Left lung (tissue), 10 donors: ENCODE data around the gene KIAA1217. TPM values are rescaled to one million over a fixed set of nuclear protein-coding genes. Genes with fewer than 3 reads are reported as not detected.
"Not testable (repeated sequence)": the region's sequence is repeated elsewhere in the genome, so short reads cannot be mapped to it uniquely, and the experiment has no call there.

Source experiments
- ATAC-seq: fragments of 200-7000 bp; cut with Tn5 transposase; one replicate; pipeline ENCODE4 v1.9.1; 2020; ENCODE audit warnings: moderate library complexity
- DNase-seq, 4 donors: peaks; one replicate each; pipeline ENCODE4 v3.0.0-alpha.2; 2013 to 2020
- H3K27ac ChIP-seq, 2 donors: fragments of 200-600 bp; sonication (generic) in 1 of 2; one replicate each; pipeline versions ENCODE4 v1.5.0 to v1.8.0; 2020 to 2021
- H3K27me3 ChIP-seq, 2 donors: fragments of 200-600 bp; sonication (generic) in 1 of 2; one replicate each; pipeline versions ENCODE4 v1.5.0 to v1.8.0; 2020 to 2021
- H3K36me3 ChIP-seq, 2 donors: fragments of 200-600 bp; sonication (generic) in 1 of 2; one replicate each; pipeline versions ENCODE4 v1.5.0 to v1.8.0; 2020 to 2021
- H3K4me1 ChIP-seq, 2 donors: fragments of 200-600 bp; one replicate each; pipeline ENCODE4 v1.8.0; 2021
- H3K4me3 ChIP-seq, 2 donors: fragments of 200-600 bp; sonication (generic) in 1 of 2; one replicate each; pipeline versions ENCODE4 v1.5.0 to v1.8.0; 2020 to 2021; ENCODE audit warnings: mild to moderate bottlenecking in 1 of 2
- H3K9me3 ChIP-seq, 2 donors: fragments of 200-600 bp; sonication (generic) in 1 of 2; one replicate each; pipeline versions ENCODE4 v1.5.0 to v1.8.0; 2020 to 2021
- intact Hi-C, 2 donors: fragments of 100-400 bp; cut with DNase I; formaldehyde crosslinking; loops; one replicate each; pipeline versions ENCODE4 v1.11.2 to v1.14.2; 2022
- polyA plus RNA-seq, 6 donors: library from polyadenylated mRNA; unstranded; fragments of 120-200 nt; gene quantifications; one replicate each; pipeline ENCODE4 v1.2.1, GENCODE V29; 2013; ENCODE audit not compliant: insufficient read length in 6 of 6
- total RNA-seq, 2 donors: library from RNA; stranded (reverse); fragmentation: NEBNext Ultra II Directional; extraction: Animal tissue kit (Norgen Biotek cat#: 25700); gene quantifications; one replicate each; pipeline ENCODE4 v1.2.1, GENCODE V29; 2021
- TF ChIP-seq, protein P1 (sequence below), 2 donors: fragments of 200-600 bp; sonication (generic) in 1 of 2; IDR thresholded peaks; one replicate each; pipeline versions ENCODE4 v1.5.0 to v1.8.0; 2021; ENCODE audit warnings: antibody characterized with exemption in 2 of 2
- donor health status: DM: no; HTN: yes; CAD: no.
- donor health status: DM: no; HTN: no; CAD: no.

The KIAA1217 gene
- total and polyA plus RNA-seq, 8 donors, result 28.3 to 69.1 (median 60.4) TPM

DNA sequence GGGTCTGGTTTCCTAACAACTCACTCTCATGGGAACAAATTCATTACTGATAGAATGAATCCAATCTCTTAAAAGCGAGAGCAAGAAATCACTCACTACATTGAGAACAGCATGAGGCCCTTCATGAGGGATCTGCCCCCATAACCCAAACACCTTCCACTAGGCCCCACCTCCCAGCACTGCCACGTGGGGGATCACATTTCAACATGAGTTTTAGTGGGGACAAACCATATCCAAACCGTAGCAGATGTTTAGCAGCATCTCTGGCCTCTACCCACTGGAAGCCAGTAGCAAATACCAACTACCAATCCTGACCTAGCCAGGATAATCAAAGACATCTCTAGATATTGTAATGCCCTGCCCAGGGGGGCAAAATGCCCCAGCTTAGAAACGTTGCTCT, 270.9 kb downstream of the KIAA1217 start:
- no peaks in the 10 kb centered on the region for H3K36me3 ChIP-seq

DNA sequence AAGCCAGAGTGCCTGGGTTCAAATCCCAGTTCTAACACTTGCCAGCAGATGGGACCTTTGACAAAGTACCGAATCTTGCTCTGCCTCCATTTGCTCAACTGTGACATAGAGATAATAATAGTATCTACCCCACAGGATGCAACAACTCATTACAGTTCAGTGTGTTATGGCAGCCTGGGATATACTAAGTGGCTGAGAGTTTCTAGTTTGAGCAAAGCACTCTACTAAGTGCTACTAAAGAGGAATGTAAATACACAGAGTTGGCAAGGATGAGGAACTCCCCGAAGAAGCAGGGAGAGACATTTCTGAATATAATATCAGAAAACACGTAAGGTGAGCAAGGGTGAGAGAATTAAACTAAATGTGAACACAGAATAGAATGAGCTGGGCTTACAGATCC, 271.5 kb downstream of the KIAA1217 start:
- H3K4me1 ChIP-seq, result peaks cover 0 to 18% of the 10 kb centered on the region in 2 donors
- no peak overlapping the region for H3K27ac ChIP-seq
- H3K4me3 ChIP-seq, result no peak overlapping the region
- H3K27me3 ChIP-seq, result no peaks in the 10 kb centered on the region
- DNase-seq, result no peak
- TF ChIP-seq, protein P1, sequence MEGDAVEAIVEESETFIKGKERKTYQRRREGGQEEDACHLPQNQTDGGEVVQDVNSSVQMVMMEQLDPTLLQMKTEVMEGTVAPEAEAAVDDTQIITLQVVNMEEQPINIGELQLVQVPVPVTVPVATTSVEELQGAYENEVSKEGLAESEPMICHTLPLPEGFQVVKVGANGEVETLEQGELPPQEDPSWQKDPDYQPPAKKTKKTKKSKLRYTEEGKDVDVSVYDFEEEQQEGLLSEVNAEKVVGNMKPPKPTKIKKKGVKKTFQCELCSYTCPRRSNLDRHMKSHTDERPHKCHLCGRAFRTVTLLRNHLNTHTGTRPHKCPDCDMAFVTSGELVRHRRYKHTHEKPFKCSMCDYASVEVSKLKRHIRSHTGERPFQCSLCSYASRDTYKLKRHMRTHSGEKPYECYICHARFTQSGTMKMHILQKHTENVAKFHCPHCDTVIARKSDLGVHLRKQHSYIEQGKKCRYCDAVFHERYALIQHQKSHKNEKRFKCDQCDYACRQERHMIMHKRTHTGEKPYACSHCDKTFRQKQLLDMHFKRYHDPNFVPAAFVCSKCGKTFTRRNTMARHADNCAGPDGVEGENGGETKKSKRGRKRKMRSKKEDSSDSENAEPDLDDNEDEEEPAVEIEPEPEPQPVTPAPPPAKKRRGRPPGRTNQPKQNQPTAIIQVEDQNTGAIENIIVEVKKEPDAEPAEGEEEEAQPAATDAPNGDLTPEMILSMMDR (IDR thresholded peaks at IDR 0.05), result no peak
- intact Hi-C loops, result no loop called here
- ATAC-seq, result peak; percentile 80
- no peaks in the 10 kb centered on the region for H3K36me3 ChIP-seq
- no peaks in the 10 kb centered on the region for H3K9me3 ChIP-seq

More for the DNA sequence above, 270.9 kb downstream of the KIAA1217 start:
- ATAC-seq, result no peak
- Histone ChIP-seq H3K4me1 (peaks cover 0 to 14% of the 10 kb centered on the region in 2 donors), H3K27ac (no peak overlapping the region), H3K4me3 (no peak overlapping the region), H3K27me3 (no peaks in the 10 kb centered on the region), H3K9me3 (no peaks in the 10 kb centered on the region)
- intact Hi-C loops, result no loop called here
- no peak for DNase-seq
- TF ChIP-seq, protein P1 (IDR thresholded peaks at IDR 0.05), result no peak

DNA sequence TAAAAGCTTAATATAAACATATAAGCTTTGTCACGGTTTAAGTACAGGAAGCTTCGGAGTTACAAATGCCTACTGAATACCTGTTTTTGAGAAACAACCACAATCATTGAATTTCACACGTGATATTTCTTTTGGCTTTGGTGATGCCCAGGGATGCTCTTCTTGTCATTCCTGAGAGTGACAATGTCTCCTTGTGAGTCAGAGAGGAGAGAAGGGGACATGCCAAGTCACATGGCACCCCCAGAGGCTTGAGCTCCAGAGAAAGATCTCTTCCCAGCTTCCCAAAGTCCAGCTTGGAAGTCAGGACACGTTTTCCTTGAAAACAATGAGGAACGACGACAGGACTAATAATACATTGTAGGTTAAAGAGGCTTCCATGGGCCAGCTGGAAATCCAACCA, 272.3 kb downstream of the KIAA1217 start:
- ATAC-seq, result no peak
- Histone ChIP-seq H3K4me3 (no peak overlapping the region), H3K36me3 (no peaks in the 10 kb centered on the region), H3K27ac (no peak overlapping the region), H3K27me3 (no peaks in the 10 kb centered on the region), H3K9me3 (no peaks in the 10 kb centered on the region), H3K4me1 (peaks cover 0 to 18% of the 10 kb centered on the region in 2 donors)
- no peak for DNase-seq
- intact Hi-C loops, result no loop called here
- TF ChIP-seq, protein P1 (IDR thresholded peaks at IDR 0.05), result no peak

DNA sequence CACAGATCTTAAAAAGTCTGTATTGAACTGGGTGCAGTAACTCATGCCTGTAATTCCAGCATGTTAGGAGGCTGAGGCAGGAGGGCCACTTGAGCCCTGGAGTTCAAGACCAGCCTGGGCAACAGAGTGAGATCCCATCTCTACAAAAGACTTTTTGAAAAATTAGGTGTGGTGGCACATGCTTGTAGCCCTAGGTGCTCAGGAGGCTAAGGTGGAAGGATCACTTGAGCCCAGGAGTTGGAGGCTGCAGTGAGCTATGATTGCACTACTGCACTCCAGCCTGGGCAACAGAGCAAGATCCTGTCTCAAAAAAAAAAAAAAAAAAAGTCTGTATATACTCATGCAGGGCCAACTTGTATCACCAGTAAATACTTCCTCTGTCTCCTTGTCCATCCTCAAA, 273.8 kb downstream of the KIAA1217 start:
- intact Hi-C loops, DNase-seq, H3K36me3 ChIP-seq, H3K4me3 ChIP-seq, ATAC-seq, H3K9me3 ChIP-seq, H3K27me3 ChIP-seq, H3K27ac ChIP-seq: not testable (repeated sequence)
- peaks cover 0 to 18% of the 10 kb centered on the region in 2 donors for H3K4me1 ChIP-seq

DNA sequence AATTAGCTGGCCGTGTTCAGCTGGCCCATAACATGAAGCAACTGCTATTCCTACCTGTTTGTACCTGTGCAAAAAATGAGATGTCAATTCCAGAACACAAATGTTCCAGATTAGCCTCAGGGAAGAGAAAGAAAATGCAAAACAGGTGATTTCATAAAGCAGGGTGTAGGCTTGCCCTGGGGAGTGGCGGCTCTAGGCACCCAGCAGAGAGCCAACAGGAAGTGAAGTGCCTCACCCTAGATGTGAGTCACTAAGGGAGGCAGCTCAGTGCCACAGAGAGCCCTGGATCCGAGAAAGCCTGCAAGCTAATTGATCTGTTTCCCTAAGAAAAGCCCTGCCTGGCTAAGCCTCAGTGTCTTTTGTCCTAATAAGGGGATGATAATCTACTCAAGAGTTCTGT, 274.8 kb downstream of the KIAA1217 start:
- peaks cover 0 to 18% of the 10 kb centered on the region in 2 donors for H3K4me1 ChIP-seq
- DNase-seq (peak in 2 of 4 donors; percentile 68 to 73), ATAC-seq (peak; percentile 96)
- intact Hi-C loops, result no loop called here
- no peaks in the 10 kb centered on the region for H3K9me3 ChIP-seq
- H3K4me3 ChIP-seq, result no peak overlapping the region
- H3K27me3 ChIP-seq, result no peaks in the 10 kb centered on the region
- no peaks in the 10 kb centered on the region for H3K36me3 ChIP-seq
- TF ChIP-seq, protein P1 (IDR thresholded peaks at IDR 0.05), result no peak
- H3K27ac ChIP-seq, result peak overlapping the region; percentile 1 to 60

DNA sequence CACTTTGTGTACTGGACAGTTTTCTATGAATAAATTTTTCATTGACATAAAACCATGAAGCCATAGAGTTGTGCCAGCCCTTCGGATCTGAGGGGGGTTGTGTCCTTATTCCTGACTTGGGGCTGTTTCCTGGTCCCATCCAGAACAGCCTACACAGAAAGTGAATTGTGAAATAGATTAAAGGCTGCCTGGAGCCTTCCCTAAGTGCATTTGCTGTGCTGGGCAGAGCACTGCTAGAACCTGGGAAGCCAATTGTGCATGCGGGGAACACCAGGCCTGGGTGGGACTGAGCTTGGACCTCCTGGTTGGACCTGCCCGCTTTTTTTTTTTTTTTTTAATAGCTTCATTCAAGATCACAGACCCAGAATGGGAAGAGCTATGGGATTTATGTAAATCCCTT, 275.8 kb downstream of the KIAA1217 start:
- Histone ChIP-seq H3K9me3 (no peaks in the 10 kb centered on the region), H3K4me1 (peaks cover 0 to 18% of the 10 kb centered on the region in 2 donors), H3K27ac (peak overlapping the region in 1 of 2 donors; percentile 30), H3K36me3 (no peaks in the 10 kb centered on the region), H3K4me3 (no peak overlapping the region), H3K27me3 (no peaks in the 10 kb centered on the region)
- ATAC-seq, result no peak
- no peak for DNase-seq
- TF ChIP-seq, protein P1 (IDR thresholded peaks at IDR 0.05), result no peak
- intact Hi-C loops, result no loop called here
